NOMO-1 treated with DMSO at 0.1 percent for 48 hours (cell line): ENCODE data around the gene ADCY5.

Source experiments
- DNase-seq: peaks from one replicate; lab custom pipeline; 2025; ENCODE audit not compliant: unreplicated experiment; lab: John Stamatoyannopoulos, UW

Gene ADCY5

DNA sequence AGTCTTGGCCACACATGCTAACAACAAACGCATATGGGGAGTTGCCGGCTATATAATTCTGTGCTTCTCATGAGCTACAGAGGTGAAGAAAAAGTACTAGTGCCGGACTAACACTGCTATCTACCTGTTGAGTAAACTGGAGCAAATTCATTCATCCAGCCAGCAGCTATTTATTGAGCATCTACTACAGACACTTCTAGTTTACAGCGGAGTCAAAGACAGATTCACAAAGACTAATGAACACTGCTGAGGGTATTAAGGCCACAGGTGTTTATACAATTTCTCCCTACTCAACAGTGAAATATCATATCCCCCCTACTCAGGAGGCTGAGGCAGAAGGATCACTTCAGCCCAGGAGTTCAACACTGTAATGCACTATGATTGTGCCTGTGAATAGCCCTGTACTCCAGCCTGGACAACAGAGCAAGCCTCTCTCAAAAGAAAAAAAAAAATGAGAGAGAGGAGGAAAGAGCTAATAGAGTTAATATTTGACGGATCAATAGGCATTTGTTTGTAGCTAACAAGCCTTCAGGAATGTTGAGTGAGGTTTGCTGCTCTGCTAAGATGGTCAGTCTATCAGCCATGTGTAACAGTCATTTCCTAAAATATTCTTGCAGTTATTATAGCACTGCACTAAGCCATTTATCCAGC, 17.8 kb downstream of the ADCY5 start:
- DNase-seq = no peak

DNA sequence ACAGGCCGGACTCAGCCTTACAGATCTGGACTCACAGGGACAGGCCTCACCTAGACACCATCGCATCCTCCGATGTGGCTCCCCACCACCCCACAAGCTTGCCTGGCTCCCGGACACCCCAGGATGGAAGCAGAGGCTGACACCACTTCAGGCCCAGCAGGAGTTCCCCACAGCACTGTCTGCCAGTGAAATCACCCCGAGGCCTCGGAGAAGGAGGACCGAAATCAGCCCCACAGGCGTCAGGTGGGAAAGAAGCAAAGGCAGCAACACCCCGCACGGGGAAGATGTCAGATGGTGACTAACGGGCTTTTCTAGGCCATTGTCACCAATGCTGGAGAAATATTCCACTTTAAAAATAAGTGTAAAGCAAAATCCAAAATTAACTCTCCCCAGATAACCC, 18.6 kb downstream of the ADCY5 start:
- no peak for DNase-seq

DNA sequence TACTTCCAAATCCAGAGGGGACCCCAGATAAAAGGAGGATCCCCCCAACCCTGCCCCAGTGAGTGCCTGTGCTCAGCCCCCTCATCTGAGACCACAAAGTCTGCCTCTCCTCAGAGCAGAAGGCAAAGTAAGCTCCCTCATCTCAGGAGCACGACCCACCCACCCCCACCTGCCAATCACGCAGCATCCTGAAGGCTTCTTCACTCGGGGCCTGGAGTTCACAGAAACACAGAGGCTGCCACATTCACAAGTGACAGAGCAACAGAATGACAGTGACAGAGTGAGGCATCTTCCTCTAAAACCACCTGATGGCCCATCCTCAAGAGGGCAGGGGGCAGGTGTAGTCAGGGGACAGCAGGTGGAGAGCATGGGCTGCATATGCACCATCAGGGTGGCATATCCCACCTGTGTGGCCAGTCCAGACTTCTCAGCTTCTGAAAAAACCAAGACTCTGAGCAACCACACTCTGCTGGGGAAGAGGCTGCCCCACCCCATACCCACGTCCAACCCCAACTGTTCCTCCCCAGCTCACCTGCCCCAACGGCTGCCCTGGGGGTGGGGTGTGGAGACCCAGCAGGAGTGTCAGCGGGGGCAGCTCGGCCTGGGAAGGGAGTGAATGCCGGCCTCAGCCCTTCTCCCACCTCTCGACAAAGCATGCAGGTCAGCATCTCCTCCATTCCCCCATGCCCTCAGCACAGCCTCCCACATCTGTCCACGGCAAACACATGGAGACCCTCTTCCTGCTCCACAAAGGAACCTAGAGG, 19.3 kb downstream of the ADCY5 start:
- DNase-seq = no peak

- DNase-seq = no peak
These were observed 23.7 kb downstream of the ADCY5 start for GRCh38 chr3:123424999-123425712.

GRCh38 chr3:123424321-123424998, 24.4 kb downstream of the ADCY5 start:
- DNase-seq = no peak

DNA sequence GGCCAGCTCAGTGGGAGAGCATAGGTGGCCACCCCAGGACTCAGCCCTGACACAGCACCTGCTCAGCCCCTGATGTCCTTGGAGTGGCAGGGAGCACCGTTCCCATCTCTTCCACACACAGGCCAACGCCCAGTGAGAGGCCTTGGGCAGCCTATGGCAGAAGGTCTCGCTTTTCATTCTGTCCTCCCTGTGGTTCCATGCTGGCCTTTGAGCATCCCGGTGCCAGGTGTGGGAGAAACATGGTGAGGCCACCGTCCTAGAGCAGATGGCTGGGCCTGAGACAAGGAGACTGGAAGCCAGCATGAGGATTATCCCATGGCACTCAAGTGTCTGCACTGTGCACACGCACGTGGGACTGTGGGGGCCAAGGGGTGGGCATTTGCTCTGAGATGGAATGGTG, 25.1 kb downstream of the ADCY5 start:
- no peak for DNase-seq

DNA sequence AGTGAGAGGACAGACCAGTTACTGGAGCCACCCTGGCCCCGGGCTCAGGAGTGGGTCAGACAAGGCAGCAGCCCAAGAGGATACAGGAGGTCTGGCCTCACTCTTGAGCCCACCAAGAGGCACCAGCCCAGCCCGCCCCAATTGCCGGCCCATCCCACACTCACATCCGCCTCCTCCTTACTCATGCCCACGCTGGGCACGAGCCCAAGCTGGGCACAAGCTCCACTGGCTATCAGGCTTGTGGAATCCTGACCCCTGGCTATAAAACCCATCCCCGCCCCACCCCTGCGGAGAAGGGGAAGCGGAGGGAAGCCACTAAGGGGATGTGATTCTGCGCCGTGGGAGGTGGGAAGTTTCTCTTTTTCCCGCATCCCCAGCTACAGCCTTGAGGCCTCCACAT, 25.9 kb downstream of the ADCY5 start:
- no peak for DNase-seq

GRCh38 chr3:123422457-123422856, 26.4 kb downstream of the ADCY5 start:
- DNase-seq = no peak

GRCh38 chr3:123421353-123422174, 27.3 kb downstream of the ADCY5 start:
- DNase-seq = no peak

DNA sequence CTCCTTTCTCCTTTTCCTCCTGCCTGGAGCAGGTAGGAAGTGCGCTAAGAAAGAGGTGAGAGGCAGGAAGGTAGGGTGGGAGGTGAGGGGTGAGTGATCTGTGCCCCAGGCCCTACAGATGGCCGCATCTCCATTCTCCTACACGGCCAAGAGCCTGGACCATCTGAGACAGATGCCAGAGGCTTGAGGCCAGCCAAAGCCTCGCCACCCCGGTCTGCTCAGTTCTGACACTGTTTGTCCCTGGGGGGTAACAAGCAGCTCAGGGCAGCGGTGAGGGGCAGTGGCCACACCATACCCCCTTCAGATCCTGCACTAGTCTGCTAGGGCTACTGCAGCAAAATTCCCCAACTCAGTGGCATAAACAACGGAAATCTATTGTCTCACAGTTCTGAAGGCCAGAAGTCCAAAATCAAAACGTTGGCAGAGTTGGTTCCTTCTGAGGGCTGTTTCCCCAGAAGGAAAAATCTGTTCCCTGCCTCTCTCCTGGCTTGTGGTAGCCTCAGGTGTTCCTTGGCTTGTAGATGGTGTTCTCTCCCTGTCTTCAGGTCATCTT, 28.4 kb downstream of the ADCY5 start:
- DNase-seq = no peak

- DNase-seq = no peak
These were observed 29.0 kb downstream of the ADCY5 start for GRCh38 chr3:123419850-123420297.

- DNase-seq = no peak
These were observed 29.6 kb downstream of the ADCY5 start for GRCh38 chr3:123419181-123419849.

DNA sequence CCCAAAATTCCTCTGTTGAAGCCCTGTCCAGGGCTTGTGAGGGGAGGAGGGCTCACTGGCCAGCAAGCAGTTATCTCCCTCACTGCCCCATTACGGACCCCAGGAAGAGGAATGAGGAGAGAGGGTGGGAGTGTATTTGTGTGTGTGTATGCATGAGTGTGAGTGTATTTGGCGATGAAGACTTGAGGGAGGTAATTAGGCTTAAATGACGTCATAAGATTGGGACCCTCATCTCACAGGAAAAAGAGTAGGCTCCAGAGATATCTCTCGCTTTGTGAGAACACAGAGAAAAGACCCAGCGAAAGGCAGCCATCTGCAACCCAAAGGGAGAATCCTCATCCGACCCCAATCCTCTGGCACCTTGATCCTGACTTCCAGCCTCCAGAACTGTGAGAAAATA, 32.2 kb downstream of the ADCY5 start:
- no peak for DNase-seq

DNA sequence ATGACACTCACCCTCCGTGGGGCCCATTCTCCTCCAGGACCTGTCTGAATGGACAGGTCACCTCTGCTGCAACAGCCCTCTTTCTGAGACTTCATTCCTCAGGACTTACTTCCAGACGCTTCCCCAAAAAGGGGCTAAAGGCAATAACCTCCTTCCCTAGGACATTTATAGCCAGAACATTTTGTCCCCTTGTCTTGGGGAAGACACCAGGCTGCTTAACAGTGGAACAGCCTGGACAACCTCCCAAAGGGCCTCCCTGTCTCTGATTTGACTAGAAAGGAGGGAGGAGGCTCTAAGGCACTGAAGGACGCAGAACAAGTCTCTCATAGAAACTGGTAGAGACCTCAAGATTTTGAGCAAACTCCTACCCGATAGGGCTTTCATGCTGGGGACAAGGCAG, 32.7 kb downstream of the ADCY5 start:
- no peak for DNase-seq

GRCh38 chr3:123414973-123415775, 33.7 kb downstream of the ADCY5 start:
- DNase-seq = no peak

- DNase-seq = no peak
These were observed 35.9 kb downstream of the ADCY5 start for GRCh38 chr3:123412811-123413604.

DNA sequence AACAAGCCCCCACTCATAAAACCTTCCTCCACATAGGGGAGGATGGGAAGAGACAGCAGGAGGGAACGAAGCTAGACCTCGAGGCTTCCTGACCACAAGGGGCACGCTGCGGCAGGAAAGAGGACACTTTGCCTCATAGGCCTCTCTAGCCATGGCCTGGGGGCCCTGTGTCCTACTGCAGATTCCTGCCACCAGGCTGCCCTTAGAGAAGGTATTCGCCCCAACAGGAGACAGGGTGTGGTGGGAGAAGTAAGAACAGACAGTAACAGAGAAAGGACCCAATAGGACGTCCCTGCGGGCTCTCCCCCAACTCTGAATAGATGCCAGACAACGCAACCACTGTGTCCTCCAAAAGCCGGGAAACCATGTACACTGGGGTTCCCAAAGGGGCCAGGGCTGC, 36.8 kb downstream of the ADCY5 start:
- no peak for DNase-seq

DNA sequence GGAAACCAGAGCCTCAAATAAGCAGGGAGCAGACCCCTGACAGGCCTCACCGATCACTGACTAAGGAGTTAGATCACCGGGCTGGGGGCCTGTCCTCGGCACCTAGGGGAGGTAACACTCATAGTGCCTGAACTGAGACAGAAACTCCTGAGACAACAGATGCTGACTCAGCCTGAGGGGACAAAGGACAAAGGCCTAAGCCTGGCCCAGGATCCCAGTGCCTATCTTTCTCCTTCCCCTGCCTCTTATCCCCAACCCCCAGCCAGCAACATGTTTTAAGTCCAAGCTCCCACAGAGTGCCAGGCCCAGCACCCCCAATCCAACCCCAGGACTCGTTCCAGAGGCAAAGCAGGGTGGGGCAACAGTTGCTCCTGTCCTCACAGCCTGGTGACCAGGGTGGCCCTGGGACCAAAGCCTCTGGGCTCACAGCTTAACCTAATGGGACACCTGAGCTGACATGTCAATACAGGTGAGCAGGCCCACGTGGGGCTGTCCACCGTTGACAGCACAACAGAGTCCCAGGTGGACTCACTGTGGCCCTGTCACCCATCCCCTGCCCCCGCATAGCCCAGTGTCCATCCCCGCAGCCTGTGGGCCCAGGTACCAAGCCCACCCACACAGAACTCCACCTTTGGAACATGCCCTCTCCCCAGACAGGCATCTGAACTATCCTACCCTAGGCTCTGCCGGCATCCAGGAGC, 37.4 kb downstream of the ADCY5 start:
- no peak for DNase-seq
